OCI-LY3 (cell line): ENCODE results near the gene IFI35.

Experiments
- EZH2phosphoT487 ChIP-seq: fragments of 200-600 bp; shearing (Covaris generic); IDR thresholded peaks from 2 replicates; pipeline ENCODE4 v1.6.1; 2018; ENCODE audit warnings: antibody characterized with exemption, mixed run types, low read depth
- TF ChIP-seq, protein P1 (sequence below): fragments of 200-600, 300-600 bp; sonication (generic); IDR thresholded peaks from 2 replicates; pipeline ENCODE4 v1.5.1; 2014; ENCODE audit warnings: antibody characterized with exemption, low read length, low read depth

- TF ChIP-seq, protein P1, sequence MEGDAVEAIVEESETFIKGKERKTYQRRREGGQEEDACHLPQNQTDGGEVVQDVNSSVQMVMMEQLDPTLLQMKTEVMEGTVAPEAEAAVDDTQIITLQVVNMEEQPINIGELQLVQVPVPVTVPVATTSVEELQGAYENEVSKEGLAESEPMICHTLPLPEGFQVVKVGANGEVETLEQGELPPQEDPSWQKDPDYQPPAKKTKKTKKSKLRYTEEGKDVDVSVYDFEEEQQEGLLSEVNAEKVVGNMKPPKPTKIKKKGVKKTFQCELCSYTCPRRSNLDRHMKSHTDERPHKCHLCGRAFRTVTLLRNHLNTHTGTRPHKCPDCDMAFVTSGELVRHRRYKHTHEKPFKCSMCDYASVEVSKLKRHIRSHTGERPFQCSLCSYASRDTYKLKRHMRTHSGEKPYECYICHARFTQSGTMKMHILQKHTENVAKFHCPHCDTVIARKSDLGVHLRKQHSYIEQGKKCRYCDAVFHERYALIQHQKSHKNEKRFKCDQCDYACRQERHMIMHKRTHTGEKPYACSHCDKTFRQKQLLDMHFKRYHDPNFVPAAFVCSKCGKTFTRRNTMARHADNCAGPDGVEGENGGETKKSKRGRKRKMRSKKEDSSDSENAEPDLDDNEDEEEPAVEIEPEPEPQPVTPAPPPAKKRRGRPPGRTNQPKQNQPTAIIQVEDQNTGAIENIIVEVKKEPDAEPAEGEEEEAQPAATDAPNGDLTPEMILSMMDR = no peak
- no peak for TF ChIP-seq EZH2phosphoT487
Measured at GRCh38 chr17:43019418-43019817, 12.8 kb downstream of the IFI35 start.
